GM19099 (cell line): ENCODE results near the gene PIK3R1.

Source experiments
- POLR2A ChIP-seq: IDR thresholded peaks from 3 replicates; pipeline ENCODE4 v1.6.1; 2011; ENCODE audit warnings: low read depth; ENCODE audit not compliant: insufficient read length; ENCODE audit errors: extremely low read depth

The PIK3R1 gene

DNA sequence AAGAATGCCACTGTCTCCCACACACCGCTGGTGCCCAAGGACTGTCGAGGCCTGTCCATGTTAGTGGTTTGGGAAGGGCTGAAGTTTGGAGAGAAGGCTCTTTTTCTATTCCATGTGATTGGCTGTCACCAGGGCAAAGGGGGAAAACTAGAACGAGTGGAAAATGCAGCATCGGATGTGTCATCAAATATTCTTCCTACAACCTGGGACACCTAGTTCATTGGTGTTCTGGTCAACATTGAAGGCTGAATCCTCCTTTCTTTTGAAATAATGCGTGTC is 53.2 kb downstream of the PIK3R1 start:
- TF ChIP-seq POLR2A = no peak

DNA sequence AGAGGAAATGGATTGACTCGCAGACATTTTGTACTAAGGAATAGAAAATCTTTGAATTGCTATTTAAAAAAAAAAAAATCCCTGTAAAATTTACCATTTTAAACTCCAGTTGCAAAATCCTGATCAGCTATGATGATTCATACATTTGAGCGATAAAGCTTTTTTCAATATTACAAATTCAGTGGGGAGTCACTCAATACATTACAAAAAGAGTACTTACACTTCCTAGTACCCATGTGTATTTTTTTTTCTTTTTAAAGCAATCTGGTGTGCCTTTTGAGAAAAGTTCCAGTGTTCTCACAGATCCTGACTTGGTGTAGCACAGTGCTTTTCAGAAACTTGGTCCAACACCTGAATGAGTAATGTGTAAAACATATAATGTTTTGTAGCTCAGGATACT is 54.3 kb downstream of the PIK3R1 start:
- no peak for TF ChIP-seq POLR2A

DNA sequence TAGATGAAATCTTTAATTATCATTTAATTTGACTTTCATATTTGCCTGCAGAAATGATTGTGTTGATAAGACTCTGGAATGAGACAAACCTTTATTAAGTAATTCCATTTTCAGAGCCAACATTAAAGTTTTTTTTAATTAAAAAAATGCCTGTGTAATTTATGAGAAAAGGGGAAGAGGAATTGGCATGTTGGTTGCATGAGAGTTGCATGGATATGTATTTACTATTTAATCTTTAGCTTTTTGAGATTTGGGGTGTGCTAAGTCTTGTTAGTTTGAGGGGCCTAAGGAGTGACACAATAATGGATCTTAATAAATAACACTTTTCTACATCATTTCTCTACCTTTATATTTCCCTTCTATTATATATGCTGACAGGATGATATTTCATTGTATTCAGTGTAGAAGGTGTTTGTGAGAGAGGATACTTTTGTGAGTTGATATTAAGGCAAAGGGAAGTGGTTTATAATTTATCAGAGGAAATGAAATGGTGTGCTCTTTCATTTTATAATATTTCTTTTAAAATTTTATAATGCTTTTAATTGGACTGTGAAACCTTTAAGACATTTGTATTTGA is 54.9 kb downstream of the PIK3R1 start:
- no peak for TF ChIP-seq POLR2A

DNA sequence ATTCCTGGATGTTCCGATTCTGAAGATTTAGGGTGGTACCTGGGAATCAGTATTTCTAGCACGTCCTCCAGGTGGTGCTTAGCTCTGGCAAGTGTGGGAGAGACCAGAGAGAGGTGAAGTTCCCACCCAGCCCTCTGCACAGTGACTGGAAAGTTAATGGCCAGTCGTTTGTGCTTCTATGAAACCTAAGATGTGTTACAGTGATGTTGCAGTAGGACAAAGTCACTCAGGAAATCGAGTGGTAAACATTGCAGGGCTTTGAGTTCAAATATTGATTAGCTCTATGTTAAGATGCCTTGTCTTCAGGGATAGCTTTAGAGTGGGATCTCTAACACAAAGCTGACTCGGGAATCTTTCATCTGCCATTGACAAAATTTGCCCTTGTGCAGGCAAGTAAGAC is 55.6 kb downstream of the PIK3R1 start:
- TF ChIP-seq POLR2A = no peak

DNA sequence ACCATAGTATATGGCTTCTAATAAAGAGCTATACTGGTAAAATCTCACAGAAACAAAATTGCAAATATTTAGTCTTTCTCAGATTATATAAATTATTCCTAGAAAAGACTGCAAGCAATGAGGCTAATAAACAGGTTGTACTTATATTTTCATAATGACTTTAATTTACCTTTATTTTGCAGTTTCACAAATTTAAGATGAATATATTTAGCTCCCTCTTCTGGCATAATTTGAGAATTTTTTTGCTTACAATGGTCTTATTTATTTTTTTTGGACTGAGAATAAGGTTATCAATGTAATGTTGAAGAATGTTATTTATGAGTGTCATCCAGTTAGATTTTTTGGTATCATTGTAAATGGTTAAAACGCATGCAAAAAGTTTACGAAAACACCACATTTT is 56.7 kb downstream of the PIK3R1 start:
- TF ChIP-seq POLR2A = no peak

DNA sequence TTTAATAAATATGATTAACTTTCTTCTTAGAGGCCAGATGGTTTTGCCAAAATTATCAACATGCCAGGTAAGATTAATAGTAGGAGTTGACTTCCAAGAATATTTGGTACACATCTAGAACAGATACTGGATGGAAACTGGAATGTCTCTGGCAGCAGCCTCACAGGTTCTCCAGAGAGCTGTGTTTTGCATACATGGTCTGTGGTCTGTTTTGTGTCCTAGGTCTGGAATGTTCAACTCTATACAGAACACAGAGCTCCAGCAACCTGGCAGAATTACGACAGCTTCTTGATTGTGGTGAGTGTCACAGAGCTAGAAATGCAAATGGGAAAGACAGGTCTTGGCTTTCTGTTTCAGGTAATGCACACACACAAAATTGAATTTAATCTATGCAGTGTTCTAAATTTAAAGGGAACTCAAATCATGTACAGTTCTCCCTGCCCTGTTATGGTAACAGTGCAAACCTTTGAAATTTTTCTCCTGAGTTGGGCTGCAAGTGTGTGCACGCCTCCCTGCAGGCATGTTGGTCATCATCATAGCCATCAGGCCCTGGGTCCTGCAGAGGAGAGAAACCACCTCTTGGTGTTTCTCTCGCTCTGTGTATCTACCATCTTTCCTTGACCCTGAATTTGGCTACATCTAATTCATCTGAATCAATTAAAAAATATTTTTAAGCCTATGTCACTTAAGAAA is 58.3 kb downstream of the PIK3R1 start:
- no peak for TF ChIP-seq POLR2A

DNA sequence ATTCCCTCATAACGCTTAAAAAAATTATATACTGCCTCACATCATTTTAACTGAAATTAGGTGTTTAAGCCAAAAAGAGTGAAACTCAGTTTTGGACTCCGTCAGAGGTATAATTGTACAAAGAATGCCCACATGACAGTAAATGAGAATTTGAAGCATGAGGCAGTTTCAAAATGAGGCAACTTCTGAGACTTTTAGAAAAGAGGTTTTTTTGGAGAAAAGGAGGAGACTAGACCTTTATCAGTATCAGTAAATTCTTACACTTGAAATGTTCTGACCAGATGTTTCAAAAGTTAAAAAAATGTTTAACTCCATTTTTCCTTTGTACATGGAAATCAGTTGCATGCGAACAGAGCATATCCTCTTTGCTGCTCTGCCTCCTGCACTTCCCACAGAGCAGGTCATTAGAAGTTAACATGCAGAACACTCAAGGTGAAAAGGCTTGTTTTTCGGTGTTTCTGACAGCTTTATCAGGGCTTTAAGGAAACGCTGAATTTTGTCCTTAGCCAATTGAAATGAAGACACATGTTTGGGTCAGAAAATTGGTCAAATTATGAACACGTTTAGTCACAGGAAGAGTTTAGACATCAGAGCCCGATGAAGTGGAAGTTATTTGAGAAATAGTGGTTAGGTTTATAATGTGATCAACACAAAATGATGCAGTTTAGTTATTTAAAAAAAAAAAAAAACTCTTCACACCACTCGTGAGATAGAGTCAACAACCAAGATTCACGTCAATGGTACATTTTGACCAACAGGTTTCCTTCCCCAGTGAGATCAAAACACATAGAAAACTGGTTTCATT is 59.5 kb downstream of the PIK3R1 start:
- TF ChIP-seq POLR2A = no peak

DNA sequence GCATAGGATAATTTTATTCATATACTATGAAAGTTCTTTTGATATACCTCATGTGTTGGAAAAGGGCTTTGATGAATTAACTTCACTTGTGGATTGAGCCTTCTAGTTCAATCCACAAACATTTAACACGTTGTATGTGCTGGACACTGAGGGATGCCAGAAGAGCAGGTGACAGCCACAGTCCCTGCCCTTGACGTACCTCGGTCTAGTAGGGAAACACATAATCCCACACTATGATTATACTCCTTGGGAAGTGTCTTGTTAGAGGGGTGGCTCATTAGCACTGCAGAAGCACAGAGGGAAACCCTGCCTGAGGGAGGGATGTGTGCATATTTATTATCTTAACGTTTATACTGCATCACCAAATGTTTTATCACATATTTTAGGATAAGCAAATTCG is 61.2 kb downstream of the PIK3R1 start:
- no peak for TF ChIP-seq POLR2A

DNA sequence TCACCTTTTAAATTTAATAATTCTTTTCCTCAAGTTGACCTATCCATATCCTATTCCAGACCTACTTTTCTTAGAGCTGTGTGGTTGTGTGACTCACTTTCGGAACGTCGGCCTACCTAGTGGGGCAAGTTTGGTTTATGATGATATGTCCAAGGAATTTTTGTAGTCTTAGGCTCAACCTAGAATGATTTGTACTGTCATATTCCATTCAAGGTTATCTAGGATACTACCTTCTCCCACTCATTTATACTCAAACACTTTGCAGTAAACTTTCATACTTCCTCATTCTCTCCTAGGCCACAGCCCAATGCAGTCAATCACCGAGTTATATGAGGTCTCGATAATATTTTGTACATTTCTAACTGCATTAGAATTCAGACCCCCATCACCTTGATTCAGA is 61.9 kb downstream of the PIK3R1 start:
- TF ChIP-seq POLR2A = no peak

DNA sequence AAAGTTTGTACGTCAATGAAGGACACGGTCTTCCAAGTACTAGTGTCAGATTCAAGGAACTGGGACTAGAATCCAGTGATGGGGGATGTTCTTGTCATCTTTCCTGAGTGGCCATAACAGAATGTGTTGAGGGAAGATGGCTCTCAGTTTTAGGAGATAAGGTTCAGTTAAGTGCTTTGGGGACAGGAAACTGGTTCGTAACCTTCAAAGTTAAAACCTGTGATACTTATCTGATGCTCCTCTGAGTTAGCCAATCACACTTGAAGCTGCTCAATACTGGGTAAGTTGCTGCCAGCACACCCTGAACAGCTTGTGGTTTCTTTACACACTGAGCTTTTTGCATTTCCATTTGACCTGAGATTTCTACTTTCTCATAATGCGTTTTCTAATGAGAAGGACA is 64.4 kb downstream of the PIK3R1 start:
- no peak for TF ChIP-seq POLR2A

DNA sequence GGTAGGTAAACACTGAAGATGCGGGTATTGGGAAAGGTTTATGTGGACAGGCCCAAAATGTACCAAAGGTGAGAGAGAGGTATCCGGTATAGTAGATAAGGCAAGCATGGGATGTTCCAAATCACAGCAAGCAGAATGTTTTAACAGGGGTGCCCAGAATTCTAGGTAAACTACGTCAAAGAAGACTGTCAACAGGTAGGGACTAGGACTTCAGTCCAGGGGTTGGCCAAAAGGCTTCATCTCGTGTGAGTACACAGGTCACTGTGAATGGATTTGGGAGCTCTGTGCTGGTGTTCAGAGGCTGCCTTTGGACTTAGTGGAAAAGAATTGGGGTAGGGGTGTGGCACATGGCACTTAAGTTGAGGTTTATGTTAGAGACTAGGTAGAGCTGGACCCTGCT is 66.4 kb downstream of the PIK3R1 start:
- no peak for TF ChIP-seq POLR2A

DNA sequence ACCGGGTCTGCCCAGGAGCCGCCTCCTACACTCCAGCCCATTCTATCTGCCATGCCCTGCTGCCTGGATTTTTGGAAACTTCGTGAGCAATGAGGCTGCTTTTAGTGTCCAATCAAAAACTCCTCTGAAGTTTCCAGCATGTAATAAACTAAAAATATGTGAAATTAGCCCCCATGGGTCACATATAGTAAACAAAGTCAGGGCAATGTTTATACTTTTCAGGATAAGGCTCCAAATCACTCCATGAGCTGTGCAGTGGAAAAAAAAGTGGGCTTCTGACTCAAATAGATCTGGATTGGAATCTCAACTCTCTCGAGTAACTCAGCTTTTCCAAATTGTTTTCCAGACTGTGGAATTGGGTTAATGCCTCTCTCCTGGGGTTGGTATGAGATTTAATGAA is 68.2 kb downstream of the PIK3R1 start:
- no peak for TF ChIP-seq POLR2A

DNA sequence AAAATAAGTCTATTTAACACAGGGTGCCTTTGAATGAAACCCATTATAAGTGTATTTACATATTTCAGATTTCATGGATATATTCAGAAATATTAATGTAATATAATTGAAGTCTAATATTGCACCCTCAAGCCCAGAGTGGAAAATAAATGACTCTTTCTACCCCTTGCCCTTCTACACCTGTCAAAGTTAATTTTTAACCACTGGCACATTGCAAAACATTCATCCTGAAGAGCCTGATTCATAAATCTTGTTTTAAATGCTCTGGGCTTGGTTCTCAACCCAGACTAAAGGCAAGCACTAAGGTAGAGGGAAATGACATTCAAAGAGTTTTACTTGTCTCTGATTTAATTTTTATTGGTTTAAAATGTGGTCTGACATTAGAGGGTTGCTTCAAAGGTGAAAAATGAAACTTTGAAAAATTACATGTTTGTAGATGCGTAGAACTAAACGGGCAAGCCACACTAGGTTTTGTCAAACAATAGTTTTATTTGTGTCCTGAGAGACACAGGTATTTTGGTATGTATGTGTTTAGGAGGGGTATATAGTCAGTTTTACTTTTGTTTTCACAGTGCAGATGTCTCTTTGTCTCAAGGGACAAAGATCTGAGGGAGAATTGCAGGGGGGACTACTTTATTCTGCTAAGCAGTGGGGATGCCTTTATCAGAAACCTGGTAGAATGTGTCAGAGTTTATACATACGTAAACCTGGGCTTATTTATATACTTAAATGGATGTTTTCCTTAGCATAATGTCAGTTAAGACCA is 69.7 kb downstream of the PIK3R1 start:
- no peak for TF ChIP-seq POLR2A

DNA sequence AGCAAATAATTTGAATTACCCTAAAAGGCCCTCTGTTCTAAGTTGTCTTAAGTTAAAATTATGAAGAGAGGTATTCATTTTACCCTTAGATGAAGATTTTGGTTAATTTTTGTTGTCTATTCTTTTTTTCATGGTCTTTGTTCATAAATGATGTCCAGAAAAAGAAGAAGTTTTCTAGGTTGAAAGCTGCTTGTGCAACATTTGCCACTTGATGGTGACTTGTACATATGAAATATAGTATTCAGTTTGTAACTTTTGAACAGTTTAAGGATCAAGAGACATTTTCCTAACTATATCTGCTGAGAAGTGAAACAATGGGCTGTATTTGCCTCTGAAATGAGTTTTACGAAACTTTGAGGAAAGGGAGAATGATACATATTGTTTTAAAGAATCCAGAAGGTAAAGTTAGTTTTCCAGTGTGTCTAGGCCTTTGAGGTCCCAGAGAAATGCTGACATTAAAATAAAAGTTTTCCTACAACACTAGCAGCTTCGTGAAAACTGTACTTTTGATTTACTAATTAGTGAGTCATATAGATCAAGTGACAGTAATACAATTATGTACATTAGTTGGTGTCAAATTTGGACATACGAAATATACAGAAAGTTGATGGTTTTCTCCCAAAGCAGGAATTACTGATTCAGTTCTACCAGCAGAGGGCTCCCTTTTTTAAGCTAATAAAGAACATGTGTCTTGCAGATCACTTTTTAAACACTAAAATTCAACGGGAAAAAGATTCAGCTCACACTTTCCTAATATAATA is 70.5 kb downstream of the PIK3R1 start:
- TF ChIP-seq POLR2A = no peak

DNA sequence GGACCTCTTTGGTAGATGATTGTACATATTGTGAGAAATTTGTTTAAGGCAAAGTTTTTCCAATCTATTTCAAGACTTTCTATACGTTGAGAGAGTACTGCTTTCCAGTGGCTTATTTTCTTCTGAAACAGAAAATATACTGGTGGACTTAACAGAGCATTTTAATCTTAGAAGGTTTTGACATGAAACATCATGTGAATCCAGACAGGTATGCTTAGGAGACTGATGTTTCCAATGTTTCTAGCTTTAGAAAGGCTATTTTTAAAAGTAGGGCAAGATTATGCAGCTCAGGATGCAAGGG is 71.0 kb downstream of the PIK3R1 start:
- no peak for TF ChIP-seq POLR2A
